ENCODE measurements around the gene ATG4D.

GRCh38 chr19:10553087-10553667 lies 9.5 kb downstream of the ATG4D start:
- TF ChIP-seq CTCF (IDR thresholded peaks at IDR 0.05), result no peak
- TF ChIP-seq POLR2A (IDR thresholded peaks at IDR 0.05), result no peak
